ENCODE measurements around the gene TNFSF4. TPM values are rescaled to one million over a fixed set of nuclear protein-coding genes. Genes with fewer than 3 reads are reported as not detected.

TNFSF4 gene
- total and polyA plus RNA-seq, 2 of the 4 experiments (the other 2 are of a cell fraction), result 13.4 to 19.7 TPM

DNA sequence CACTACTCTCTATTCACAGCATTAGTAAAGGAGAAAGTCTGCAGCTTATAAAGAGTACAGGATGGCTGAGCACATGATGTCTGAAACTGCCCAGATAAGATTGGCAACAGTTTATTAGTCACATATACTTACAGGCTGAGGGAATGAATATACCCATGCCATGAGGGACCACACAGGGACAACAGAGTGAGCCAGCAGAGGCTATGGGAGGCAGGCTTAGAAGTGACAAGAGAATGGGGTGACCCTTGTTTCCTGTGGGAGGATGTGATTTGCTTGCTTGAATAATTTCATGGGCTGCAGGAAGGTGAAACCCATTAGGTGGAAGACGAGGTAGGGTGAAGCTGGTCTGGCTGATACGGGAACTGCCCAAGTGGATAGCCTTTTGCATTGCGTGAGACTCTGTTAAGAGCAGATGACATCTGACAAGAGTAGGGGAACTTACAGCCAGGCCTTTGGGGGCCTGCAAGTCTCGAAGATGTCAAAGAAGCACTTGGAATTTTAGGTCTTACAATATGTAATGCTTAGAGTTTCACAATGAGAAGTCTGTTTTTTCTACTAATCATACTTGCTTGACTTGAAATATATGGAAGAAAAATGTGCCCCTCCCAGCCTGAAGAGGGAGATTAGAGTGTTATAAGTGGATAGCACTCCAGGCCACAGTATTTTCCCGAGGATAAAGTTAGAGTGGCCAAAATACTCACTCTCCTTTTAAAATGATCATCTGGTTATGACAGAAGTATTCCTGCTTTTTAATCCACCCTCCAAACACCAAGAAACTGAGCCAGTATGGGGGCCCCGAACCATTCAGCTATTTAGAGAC, 34.6 kb upstream of the TNFSF4 start:
- DNase-seq (no peak), ATAC-seq (ENCODE audit: low read depth) (no peak)
- Histone ChIP-seq H2BK15ac (ENCODE audit: low read depth, low read length) (no peak overlapping the region), H3K14ac (replicated peaks; ENCODE audit: low read depth, low read length) (no peak overlapping the region), H3K27ac (ENCODE audit: insufficient read depth, low read length) (no peak overlapping the region), H3K4me2 (ENCODE audit: low read depth, low read length) (no peak overlapping the region), H3K56ac (ENCODE audit: extremely low read depth, insufficient read depth, low read length) (no peak overlapping the region), H3K9me1 (ENCODE audit: insufficient read depth, low read length) (no peaks in the 10 kb centered on the region), H4K5ac (ENCODE audit: low read depth, low read length) (no peak overlapping the region), H3K4me3 (ENCODE audit: insufficient read depth, low read depth, low read length) (no peak overlapping the region), H3K9me3 (ENCODE audit: control insufficient read depth, insufficient read depth, low read length) (peaks cover 8% of the 10 kb centered on the region), H2BK120ac (ENCODE audit: low read depth, low read length) (no peak overlapping the region), H3K4ac (ENCODE audit: low read depth, low read length) (no peak overlapping the region), H3K18ac (ENCODE audit: low read depth, low read length) (no peak overlapping the region), H4K8ac (ENCODE audit: low read depth in 2 of 2, low read length in 2 of 2) (no peak overlapping the region), H3K23ac (ENCODE audit: low read depth, low read length) (no peak overlapping the region), H2BK5ac (ENCODE audit: low read depth, low read length, poor library complexity, severe bottlenecking) (no peak overlapping the region), H4K91ac (ENCODE audit: insufficient read depth, low read depth, low read length) (no peak overlapping the region), H2AK5ac (ENCODE audit: low read depth, low read length) (no peak overlapping the region), H2AFZ (replicated peaks; ENCODE audit: low read length, poor library complexity) (no peak overlapping the region), H4K20me1 (ENCODE audit: insufficient read depth, low read length) (no peaks in the 10 kb centered on the region), H3K36me3 (ENCODE audit: control insufficient read depth, insufficient read depth, low read length) (no peaks in the 10 kb centered on the region), H3K9ac (ENCODE audit: low read depth, low read length) (no peak overlapping the region), H3K27me3 (ENCODE audit: control insufficient read depth, insufficient read depth, low read length) (no peaks in the 10 kb centered on the region), H3K4me1 (ENCODE audit: control insufficient read depth, insufficient read depth, low read length) (no peaks in the 10 kb centered on the region), H2BK20ac (ENCODE audit: low read depth, low read length) (no peak overlapping the region), H2AK9ac (replicated peaks; ENCODE audit: low read depth, low read length, poor library complexity) (peak overlapping the region; percentile 3), H3K79me1 (ENCODE audit: low read depth in 1 of 2, low read length in 2 of 2) (no peaks in the 10 kb centered on the region)
- BruUV-seq (replicated peaks), result no TSS peak
- ChIA-PET POLR2A (ENCODE audit: unreplicated experiment) (no interaction called here), CTCF (no interaction called here)
- no peak for TF ChIP-seq RCOR1 (IDR thresholded peaks at IDR 0.05; ENCODE audit: insufficient replicate concordance, low read length)
- no peak for TF ChIP-seq CEBPB (IDR thresholded peaks at IDR 0.05; ENCODE audit: low read depth, low read length)
- no peak for TF ChIP-seq FOS (IDR thresholded peaks at IDR 0.05; ENCODE audit: low read depth, low read length)
- no peak for TF ChIP-seq MAZ (IDR thresholded peaks at IDR 0.05; ENCODE audit: borderline replicate concordance, low read depth, low read length)
- TF ChIP-seq, protein P1, sequence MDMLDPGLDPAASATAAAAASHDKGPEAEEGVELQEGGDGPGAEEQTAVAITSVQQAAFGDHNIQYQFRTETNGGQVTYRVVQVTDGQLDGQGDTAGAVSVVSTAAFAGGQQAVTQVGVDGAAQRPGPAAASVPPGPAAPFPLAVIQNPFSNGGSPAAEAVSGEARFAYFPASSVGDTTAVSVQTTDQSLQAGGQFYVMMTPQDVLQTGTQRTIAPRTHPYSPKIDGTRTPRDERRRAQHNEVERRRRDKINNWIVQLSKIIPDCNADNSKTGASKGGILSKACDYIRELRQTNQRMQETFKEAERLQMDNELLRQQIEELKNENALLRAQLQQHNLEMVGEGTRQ (IDR thresholded peaks at IDR 0.05; ENCODE audit: low read depth, low read length), result no peak
- WGBS, 2 experiments (ENCODE audit: extremely low coverage in 2 of 2, insufficient read length in 1 of 2), result 50% methylated on average over 2 of the region's 6 CpGs; no CpG with 5 or more reads in 1 of the 2 experiments
- in situ Hi-C loops (cut with MboI; ENCODE audit: low sequenced_read_pairs) (no loop called here), intact Hi-C loops (cut with micrococcal nuclease) (no loop called here), dilution Hi-C loops (cut with HindIII; ENCODE audit: low sequenced_read_pairs, unreplicated experiment) (no loop called here)
